Measurements from ENCODE around the gene DHRS7B. TPM values are rescaled to one million over a fixed set of nuclear protein-coding genes. Genes with fewer than 3 reads are reported as not detected.

Gene DHRS7B
- polyA plus RNA-seq, 1 of the 3 experiments (the other 2 are of a cell fraction) = 17.8 TPM

- Histone ChIP-seq H3K4me2 (no peak overlapping the region), H2AFZ (ENCODE audit: low read depth) (no peak overlapping the region), H3K27ac (ENCODE audit: low read depth in 2 of 2, low read length in 1 of 2) (no peak overlapping the region), H3K79me2 (ENCODE audit: insufficient read depth) (no peaks in the 10 kb centered on the region), H3K9me3 (no peaks in the 10 kb centered on the region), H3K4me3 (ENCODE audit: low read depth in 2 of 2, low read length in 1 of 2) (no peak overlapping the region), H3K9ac (no peak overlapping the region), H3K4me1 (ENCODE audit: control insufficient read depth in 1 of 2, insufficient read depth in 2 of 2, low read depth in 1 of 2, low read length in 1 of 2) (no peaks in the 10 kb centered on the region), H4K20me1 (ENCODE audit: insufficient read depth) (no peaks in the 10 kb centered on the region), H3K27me3 (ENCODE audit: insufficient read depth) (peaks cover 7% of the 10 kb centered on the region; the same call in 1 of the 2 replicates), H3K36me3 (replicated peaks in 1 of 2; ENCODE audit: control insufficient read depth in 1 of 2, insufficient read depth in 2 of 2, low read length in 1 of 2) (no peaks in the 10 kb centered on the region), H3K9me2 (no peaks in the 10 kb centered on the region), H3F3A (replicated peaks; ENCODE audit: insufficient read depth) (peaks cover 1% of the 10 kb centered on the region)
- WGBS (ENCODE audit: low lambda C conversion rate) = 56% methylated on average over 7 of the region's 7 CpGs
- ChIA-PET POLR2A (no interaction called here), CTCF (interaction anchor here (4.7 kb wide), 1 partner anchor 15 kb away, joined by 33 read pairs; no protein-coding TSS in a partner anchor)
- DNase-seq = no peak
- TF ChIP-seq RAD21 (IDR thresholded peaks at IDR 0.05; ENCODE audit: low read length) (no peak), GATA2 (CRISPR knock-in tag; IDR thresholded peaks at IDR 0.05) (no peak), EZH2phosphoT487 (IDR thresholded peaks at IDR 0.05; ENCODE audit: borderline replicate concordance, low read depth) (no peak), CTCF (IDR thresholded peaks at IDR 0.05) (no peak), SIN3A (IDR thresholded peaks at IDR 0.05; ENCODE audit: borderline replicate concordance, low read depth, low read length) (no peak), REST (IDR thresholded peaks at IDR 0.05; ENCODE audit: low read depth, low read length) (no peak), TCF12 (IDR thresholded peaks at IDR 0.05) (no peak), RCOR1 (IDR thresholded peaks at IDR 0.05; ENCODE audit: low read length) (no peak), FOXM1 (IDR thresholded peaks at IDR 0.05; ENCODE audit: low read depth) (no peak), RXRA (IDR thresholded peaks at IDR 0.05; ENCODE audit: borderline replicate concordance, low read depth) (no peak), MEF2A (IDR thresholded peaks at IDR 0.05; ENCODE audit: borderline replicate concordance, low read depth) (no peak), EP300 (IDR thresholded peaks at IDR 0.05; ENCODE audit: borderline replicate concordance in 1 of 2, low read depth in 1 of 2, low read length in 1 of 2) (no peak), TAF1 (IDR thresholded peaks at IDR 0.05; ENCODE audit: borderline replicate concordance, low read depth, low read length) (no peak)
- TF ChIP-seq, protein P1, sequence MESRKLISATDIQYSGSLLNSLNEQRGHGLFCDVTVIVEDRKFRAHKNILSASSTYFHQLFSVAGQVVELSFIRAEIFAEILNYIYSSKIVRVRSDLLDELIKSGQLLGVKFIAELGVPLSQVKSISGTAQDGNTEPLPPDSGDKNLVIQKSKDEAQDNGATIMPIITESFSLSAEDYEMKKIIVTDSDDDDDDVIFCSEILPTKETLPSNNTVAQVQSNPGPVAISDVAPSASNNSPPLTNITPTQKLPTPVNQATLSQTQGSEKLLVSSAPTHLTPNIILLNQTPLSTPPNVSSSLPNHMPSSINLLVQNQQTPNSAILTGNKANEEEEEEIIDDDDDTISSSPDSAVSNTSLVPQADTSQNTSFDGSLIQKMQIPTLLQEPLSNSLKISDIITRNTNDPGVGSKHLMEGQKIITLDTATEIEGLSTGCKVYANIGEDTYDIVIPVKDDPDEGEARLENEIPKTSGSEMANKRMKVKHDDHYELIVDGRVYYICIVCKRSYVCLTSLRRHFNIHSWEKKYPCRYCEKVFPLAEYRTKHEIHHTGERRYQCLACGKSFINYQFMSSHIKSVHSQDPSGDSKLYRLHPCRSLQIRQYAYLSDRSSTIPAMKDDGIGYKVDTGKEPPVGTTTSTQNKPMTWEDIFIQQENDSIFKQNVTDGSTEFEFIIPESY (IDR thresholded peaks at IDR 0.05; ENCODE audit: borderline replicate concordance, low read depth) = no peak
- TF ChIP-seq, protein P2, sequence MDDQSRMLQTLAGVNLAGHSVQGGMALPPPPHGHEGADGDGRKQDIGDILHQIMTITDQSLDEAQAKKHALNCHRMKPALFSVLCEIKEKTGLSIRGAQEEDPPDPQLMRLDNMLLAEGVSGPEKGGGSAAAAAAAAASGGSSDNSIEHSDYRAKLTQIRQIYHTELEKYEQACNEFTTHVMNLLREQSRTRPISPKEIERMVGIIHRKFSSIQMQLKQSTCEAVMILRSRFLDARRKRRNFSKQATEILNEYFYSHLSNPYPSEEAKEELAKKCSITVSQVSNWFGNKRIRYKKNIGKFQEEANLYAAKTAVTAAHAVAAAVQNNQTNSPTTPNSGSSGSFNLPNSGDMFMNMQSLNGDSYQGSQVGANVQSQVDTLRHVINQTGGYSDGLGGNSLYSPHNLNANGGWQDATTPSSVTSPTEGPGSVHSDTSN (IDR thresholded peaks at IDR 0.05) = no peak
Observed at GRCh38 chr17:21104608-21105007, 22.2 kb upstream of the DHRS7B start.

Measured in SK-N-SH (cell line).